HG03135 (cell line): ENCODE measurements around the gene INTS1.

Experiments used
- ATAC-seq: cut with Tn5 transposase; IDR thresholded peaks from one replicate; pipeline ENCODE4 v1.9.1; 2021; ENCODE audit warnings: mild to moderate bottlenecking, moderate library complexity; ENCODE audit not compliant: unreplicated experiment

The INTS1 gene

GRCh38 chr7:1468203-1468602 is 36.0 kb downstream of the INTS1 start:
- ATAC-seq: no peak

- ATAC-seq: no peak
Observed at GRCh38 chr7:1466524-1467271, 37.5 kb downstream of the INTS1 start.

- no peak for ATAC-seq
Observed at GRCh38 chr7:1464694-1465093, 39.5 kb downstream of the INTS1 start.

GRCh38 chr7:1463676-1464223 is 40.4 kb downstream of the INTS1 start:
- ATAC-seq: no peak

GRCh38 chr7:1461646-1462375 is 42.4 kb downstream of the INTS1 start:
- no peak for ATAC-seq

- ATAC-seq: no peak
Observed at GRCh38 chr7:1460821-1461645, 43.2 kb downstream of the INTS1 start.

- ATAC-seq: no peak
Observed at GRCh38 chr7:1459920-1460820, 44.0 kb downstream of the INTS1 start.

GRCh38 chr7:1459512-1459892 is 44.7 kb downstream of the INTS1 start:
- ATAC-seq: peak; percentile 90

GRCh38 chr7:1458683-1459511 is 45.3 kb downstream of the INTS1 start, which contains the start of gene MICALL2:
TSS of gene MICALL2 (minus strand) at chr7:1459470. CDS start at chr7:1459326, 144 bp downstream.
- peak; percentile 28 for ATAC-seq

GRCh38 chr7:1457949-1458682 is 46.1 kb downstream of the INTS1 start:
- no peak for ATAC-seq

- ATAC-seq: no peak
Observed at GRCh38 chr7:1457059-1457948, 46.9 kb downstream of the INTS1 start.

- no peak for ATAC-seq
Observed at GRCh38 chr7:1455955-1456354, 48.2 kb downstream of the INTS1 start.

GRCh38 chr7:1455241-1455939 is 48.8 kb downstream of the INTS1 start:
- no peak for ATAC-seq

GRCh38 chr7:1454542-1454941 is 49.6 kb downstream of the INTS1 start:
- ATAC-seq: no peak

GRCh38 chr7:1452205-1452604 is 52.0 kb downstream of the INTS1 start:
- ATAC-seq: no peak

GRCh38 chr7:1450987-1451386 is 53.2 kb downstream of the INTS1 start:
- ATAC-seq: no peak

GRCh38 chr7:1450431-1450830 is 53.8 kb downstream of the INTS1 start:
- ATAC-seq: no peak
